Peyer's patch (tissue), 4 donors: ENCODE results near the gene TCF12. TPM values are rescaled to one million over a fixed set of nuclear protein-coding genes. Genes with fewer than 3 reads are reported as not detected.

ENCODE experiments used
- DNase-seq, 3 donors: peaks; one replicate each; pipeline ENCODE4 v3.0.0-alpha.2; 2017 to 2019
- H3K27ac ChIP-seq, 4 donors: fragments of 200-600 bp; sonication (generic); one replicate each; pipeline ENCODE4 v1.5.1; 2016 to 2019
- H3K27me3 ChIP-seq, 2 donors: fragments of 200-600 bp; sonication (generic); one replicate each; pipeline ENCODE4 v1.5.1; 2019
- H3K36me3 ChIP-seq, 3 donors: fragments of 200-600 bp; sonication (generic); one replicate each; pipeline ENCODE4 v1.5.1; 2016 to 2019
- H3K4me1 ChIP-seq, 4 donors: fragments of 200-600 bp; sonication (generic); one replicate each; pipeline ENCODE4 v1.5.1; 2016 to 2019
- H3K4me3 ChIP-seq, 4 donors: fragments of 200-600 bp; sonication (generic); 1 replicate in 3 of 4; 2 replicates in 1 of 4; pipeline ENCODE4 v1.5.1; 2016 to 2019; ENCODE audit warnings: mild to moderate bottlenecking in 1 of 4
- H3K9me3 ChIP-seq, 4 donors: fragments of 200-600 bp; sonication (generic); one replicate each; pipeline ENCODE4 v1.5.1; 2016 to 2019; ENCODE audit warnings: mild to moderate bottlenecking in 1 of 4
- CTCF ChIP-seq, 6 experiments: fragments of 450-650 bp in 4 of 6; fragments of 200-600 bp in 2 of 6; sonication (generic) in 1 of 6; IDR thresholded peaks; one replicate each; pipeline ENCODE4 v1.5.1; 2017 to 2019; ENCODE audit warnings: antibody characterized with exemption in 6 of 6, mild to moderate bottlenecking in 3 of 6, moderate library complexity in 1 of 6
- POLR2A ChIP-seq, 2 donors: fragments of 450-650 bp; IDR thresholded peaks; one replicate each; pipeline ENCODE4 v1.5.1; 2017; ENCODE audit warnings: antibody characterized with exemption in 2 of 2, mild to moderate bottlenecking in 2 of 2, moderate library complexity in 2 of 2
- total RNA-seq, 4 donors: library from RNA; depleted of rRNA; stranded (reverse); fragments of >200 nt; gene quantifications; one replicate each; pipeline ENCODE4 v1.1.0, GENCODE V29; 2016

TCF12 gene
- total RNA-seq, 4 donors from 2014 or later = 98.4 to 815 (median 215) TPM

DNA sequence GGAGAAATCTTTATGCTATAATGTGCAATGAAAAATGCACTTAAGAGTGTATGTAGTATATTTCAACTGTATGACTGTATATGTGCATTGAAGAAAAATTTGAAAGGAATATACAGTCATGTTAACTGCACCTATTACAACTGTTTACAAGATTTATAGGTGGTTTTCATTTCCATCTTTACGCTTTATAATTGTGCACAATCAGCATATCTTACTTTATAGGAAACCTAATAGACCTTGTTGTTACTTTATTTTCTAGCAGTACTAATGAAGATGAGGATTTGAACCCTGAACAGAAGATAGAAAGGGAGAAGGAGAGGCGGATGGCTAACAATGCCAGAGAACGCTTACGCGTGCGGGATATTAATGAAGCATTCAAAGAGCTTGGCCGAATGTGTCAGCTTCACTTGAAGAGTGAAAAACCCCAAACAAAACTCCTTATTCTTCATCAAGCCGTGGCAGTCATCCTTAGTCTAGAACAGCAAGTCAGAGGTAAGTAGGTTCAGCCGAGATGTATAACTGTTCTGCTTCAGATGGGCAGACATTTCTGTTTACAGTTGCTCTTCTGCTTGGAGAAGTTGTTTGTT lies 354.4 kb downstream of the TCF12 start:
- no peaks in the 10 kb centered on the region for H3K9me3 ChIP-seq
- no peak for DNase-seq
- H3K27me3 ChIP-seq = no peaks in the 10 kb centered on the region
- peaks cover 0 to 44% (median 0%) of the 10 kb centered on the region in 3 donors for H3K36me3 ChIP-seq
- TF ChIP-seq CTCF (IDR thresholded peaks at IDR 0.05) (no peak), POLR2A (IDR thresholded peaks at IDR 0.05) (no peak)
- H3K4me1 ChIP-seq = no peaks in the 10 kb centered on the region
- H3K27ac ChIP-seq = no peak overlapping the region
- H3K4me3 ChIP-seq = no peak overlapping the region

GRCh38 chr15:57273402-57273801 lies 355.0 kb downstream of the TCF12 start:
- peaks cover 0 to 39% (median 0%) of the 10 kb centered on the region in 3 donors for H3K36me3 ChIP-seq
- TF ChIP-seq POLR2A (IDR thresholded peaks at IDR 0.05) = no peak
- no peak for TF ChIP-seq CTCF (IDR thresholded peaks at IDR 0.05)
- no peak overlapping the region for H3K27ac ChIP-seq

DNA sequence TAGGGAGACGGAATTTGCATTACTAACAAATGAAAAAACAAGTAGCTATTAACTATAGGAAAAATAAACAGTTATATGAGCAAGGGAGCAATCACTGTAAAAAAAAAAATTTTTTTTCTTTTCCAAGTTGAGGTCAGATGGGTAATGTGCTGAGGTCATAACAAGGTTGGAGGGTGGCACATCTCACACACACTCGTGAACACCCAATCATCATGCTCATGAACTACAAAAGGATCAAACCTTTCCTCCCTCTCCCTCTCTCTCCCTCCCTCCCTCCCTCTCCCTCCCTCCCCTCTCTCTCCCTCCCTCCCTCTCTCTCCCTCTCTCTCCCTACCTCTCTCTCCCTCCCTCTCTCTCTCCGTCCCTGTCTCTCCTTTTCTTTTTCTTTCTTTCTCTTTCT lies 360.0 kb downstream of the TCF12 start:
- peaks cover 0 to 54% (median 0%) of the 10 kb centered on the region in 3 donors for H3K36me3 ChIP-seq
- H3K9me3 ChIP-seq = no peaks in the 10 kb centered on the region
- no peaks in the 10 kb centered on the region for H3K27me3 ChIP-seq
- no peak overlapping the region for H3K27ac ChIP-seq
- DNase-seq = no peak
- H3K4me1 ChIP-seq = peaks cover 0 to 5% (median 2%) of the 10 kb centered on the region in 4 donors
- TF ChIP-seq POLR2A (IDR thresholded peaks at IDR 0.05) (no peak), CTCF (IDR thresholded peaks at IDR 0.05) (no peak)
- no peak overlapping the region for H3K4me3 ChIP-seq

More at GRCh38 chr15:57273402-57273801, 355.0 kb downstream of the TCF12 start:
- DNase-seq = no peak
- Histone ChIP-seq H3K4me3 (no peak overlapping the region), H3K9me3 (no peaks in the 10 kb centered on the region), H3K27me3 (no peaks in the 10 kb centered on the region), H3K4me1 (no peaks in the 10 kb centered on the region)

- TF ChIP-seq POLR2A (IDR thresholded peaks at IDR 0.05) (no peak), CTCF (IDR thresholded peaks at IDR 0.05) (no peak)
- H3K36me3 ChIP-seq = peaks cover 0 to 47% (median 0%) of the 10 kb centered on the region in 3 donors
- no peak overlapping the region for H3K27ac ChIP-seq
- peaks cover 0 to 15% (median 3%) of the 10 kb centered on the region in 4 donors for H3K4me1 ChIP-seq
- H3K27me3 ChIP-seq = no peaks in the 10 kb centered on the region
- DNase-seq = no peak
- H3K4me3 ChIP-seq = no peak overlapping the region
- no peaks in the 10 kb centered on the region for H3K9me3 ChIP-seq
Observed at GRCh38 chr15:57280464-57280863, 362.0 kb downstream of the TCF12 start.

GRCh38 chr15:57281321-57281720 lies 362.9 kb downstream of the TCF12 start:
- peaks cover 0 to 16% (median 3%) of the 10 kb centered on the region in 4 donors for H3K4me1 ChIP-seq
- H3K27ac ChIP-seq = peak overlapping the region in 2 of 4 donors; percentile 77 to 80
- peaks cover 0 to 52% (median 0%) of the 10 kb centered on the region in 3 donors for H3K36me3 ChIP-seq
- no peaks in the 10 kb centered on the region for H3K27me3 ChIP-seq
- peak in 2 of 3 donors; percentile 67 to 77 for DNase-seq
- peak overlapping the region in 2 of 4 donors; percentile 2 to 38 for H3K4me3 ChIP-seq
- no peak for TF ChIP-seq CTCF (IDR thresholded peaks at IDR 0.05)
- no peak for TF ChIP-seq POLR2A (IDR thresholded peaks at IDR 0.05)
- H3K9me3 ChIP-seq = no peaks in the 10 kb centered on the region
